Naive B cell (primary cell): ENCODE results near the gene EXOC4. TPM values are rescaled to one million over a fixed set of nuclear protein-coding genes. Genes with fewer than 3 reads are reported as not detected.

Experiments
- ATAC-seq, 2 donors: fragments of 150-1000 bp; cut with Tn5 transposase; 2 replicates each; pipeline ENCODE4 v1.10.0; 2021; ENCODE audit warnings: low read depth in 2 of 2, mild to moderate bottlenecking in 2 of 2, moderate library complexity in 2 of 2
- DNase-seq: peaks from one replicate; pipeline ENCODE4 v3.0.0; 2022
- H3K27ac Mint-ChIP-seq, 6 donors: one replicate each; pipeline ENCODE4 v1.8.0; 2020 to 2022; ENCODE audit warnings: mild to moderate bottlenecking in 6 of 6, mixed read lengths in 6 of 6, moderate library complexity in 5 of 6, inconsistent platforms in 2 of 6
- H3K27me3 Mint-ChIP-seq, 3 donors: one replicate each; pipeline ENCODE4 v1.8.0; 2021 to 2022; ENCODE audit warnings: mixed read lengths in 3 of 3, mild to moderate bottlenecking in 1 of 3
- H3K36me3 Mint-ChIP-seq, 2 donors: one replicate each; pipeline ENCODE4 v1.8.0; 2020 to 2022; ENCODE audit warnings: mixed read lengths in 2 of 2, inconsistent platforms in 1 of 2, mild to moderate bottlenecking in 1 of 2
- H3K4me1 Mint-ChIP-seq, 3 donors: one replicate each; pipeline ENCODE4 v1.8.0; 2020 to 2022; ENCODE audit warnings: mixed read lengths in 3 of 3, inconsistent platforms in 1 of 3, mild to moderate bottlenecking in 1 of 3, moderate library complexity in 1 of 3
- H3K4me3 Mint-ChIP-seq, 8 donors: one replicate each; pipeline ENCODE4 v1.8.0; 2020 to 2022; ENCODE audit warnings: mild to moderate bottlenecking in 8 of 8, mixed read lengths in 8 of 8, moderate library complexity in 8 of 8, inconsistent platforms in 2 of 8
- H3K9me3 Mint-ChIP-seq, 7 donors: one replicate each; pipeline ENCODE4 v1.8.0; 2020 to 2022; ENCODE audit warnings: mixed read lengths in 7 of 7, mild to moderate bottlenecking in 5 of 7, inconsistent platforms in 2 of 7, moderate library complexity in 1 of 7
- polyA plus RNA-seq, 6 donors: library from polyadenylated mRNA; unstranded; fragments of 300-500 nt; fragmentation: Illumina TruSeq; gene quantifications; one replicate each; pipeline ENCODE4 v1.2.3, GENCODE V29; 2021; ENCODE audit warnings: low read depth in 6 of 6

Gene EXOC4
- polyA plus RNA-seq, 6 donors from 2014 or later = 39.9 to 59.7 (median 47.2) TPM

DNA sequence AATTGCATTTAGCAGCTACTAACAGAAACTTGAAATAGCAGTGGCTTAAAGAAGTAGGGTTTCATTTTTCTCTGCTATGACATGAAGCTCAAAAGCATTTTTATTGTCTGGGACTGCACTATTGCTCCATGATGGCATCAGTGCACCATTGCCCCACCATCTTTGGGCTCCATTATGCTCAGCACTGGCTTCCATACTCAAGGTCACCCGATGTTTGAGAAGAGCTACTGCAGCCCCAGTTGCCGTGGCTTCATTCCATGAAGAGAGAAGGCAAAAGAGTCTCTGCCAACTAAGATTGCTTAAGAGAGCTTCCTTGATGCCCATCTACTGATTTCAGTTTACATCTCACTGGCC is 682.1 kb downstream of the EXOC4 start:
- no peak overlapping the region for H3K4me3 Mint-ChIP-seq
- H3K27ac Mint-ChIP-seq = no peak overlapping the region
- DNase-seq (no peak), ATAC-seq (no peak)
- no peaks in the 10 kb centered on the region for H3K9me3 Mint-ChIP-seq
- H3K27me3 Mint-ChIP-seq = no peaks in the 10 kb centered on the region
- no peaks in the 10 kb centered on the region for H3K4me1 Mint-ChIP-seq
- peaks cover 15 to 36% of the 10 kb centered on the region in 2 donors for H3K36me3 Mint-ChIP-seq

DNA sequence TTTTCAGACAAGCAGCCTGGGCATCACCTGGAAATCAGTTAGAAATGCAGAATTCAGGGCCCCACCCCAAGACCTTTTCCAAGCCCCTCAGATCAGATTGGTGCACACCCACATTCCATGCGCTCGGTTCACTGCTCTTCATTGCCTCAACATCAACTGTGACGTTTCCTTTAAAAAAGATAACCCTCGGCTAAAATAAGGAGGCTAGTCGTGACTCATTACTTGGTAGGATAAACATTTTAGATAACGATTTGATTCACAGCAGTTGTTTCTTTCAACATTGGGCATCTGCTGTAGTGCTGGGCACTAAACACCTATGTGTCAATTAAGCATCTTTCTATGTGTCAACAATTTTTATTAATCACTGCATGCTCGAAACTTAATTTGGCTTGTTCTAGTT is 683.2 kb downstream of the EXOC4 start:
- H3K4me3 Mint-ChIP-seq = no peak overlapping the region
- H3K36me3 Mint-ChIP-seq = peaks cover 15 to 44% of the 10 kb centered on the region in 2 donors
- H3K4me1 Mint-ChIP-seq = no peaks in the 10 kb centered on the region
- peak overlapping the region in 1 of 6 donors; percentile 57 for H3K27ac Mint-ChIP-seq
- ATAC-seq = no peak
- H3K9me3 Mint-ChIP-seq = no peaks in the 10 kb centered on the region
- H3K27me3 Mint-ChIP-seq = no peaks in the 10 kb centered on the region
- DNase-seq = no peak

- H3K9me3 Mint-ChIP-seq = no peaks in the 10 kb centered on the region
Measured at GRCh38 chr7:133937786-133938185, 684.9 kb downstream of the EXOC4 start.

DNA sequence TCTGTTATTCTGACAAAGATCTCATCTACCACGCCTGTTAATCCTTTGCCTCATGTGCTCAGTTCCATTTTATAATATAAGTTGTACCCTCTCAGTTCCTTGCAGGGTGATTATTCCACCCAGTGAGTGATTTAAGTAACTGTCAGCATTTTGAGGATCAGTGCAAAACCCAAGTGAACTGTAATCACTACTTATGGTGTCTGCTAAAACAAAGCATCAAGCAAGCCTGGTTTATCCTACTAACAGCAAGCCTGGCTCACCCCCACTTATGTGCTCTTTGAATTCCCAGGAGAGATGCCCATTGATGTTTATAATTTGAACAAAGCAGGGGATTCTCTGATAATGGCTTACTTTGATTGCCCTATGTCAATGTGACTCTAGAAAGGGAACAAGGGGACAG is 687.5 kb downstream of the EXOC4 start:
- DNase-seq = no peak
- Mint-ChIP-seq H3K4me1 (no peaks in the 10 kb centered on the region), H3K36me3 (peaks cover 23 to 33% of the 10 kb centered on the region in 2 donors), H3K9me3 (no peaks in the 10 kb centered on the region), H3K4me3 (no peak overlapping the region), H3K27ac (no peak overlapping the region), H3K27me3 (no peaks in the 10 kb centered on the region)
- ATAC-seq = no peak

More at GRCh38 chr7:133937786-133938185, 684.9 kb downstream of the EXOC4 start:
- H3K27me3 Mint-ChIP-seq = no peaks in the 10 kb centered on the region
- no peak overlapping the region for H3K4me3 Mint-ChIP-seq
- H3K36me3 Mint-ChIP-seq = peaks cover 23 to 51% of the 10 kb centered on the region in 2 donors
- no peak overlapping the region for H3K27ac Mint-ChIP-seq
- DNase-seq (no peak), ATAC-seq (no peak)
- H3K4me1 Mint-ChIP-seq = no peaks in the 10 kb centered on the region

GRCh38 chr7:133941496-133941895 is 688.6 kb downstream of the EXOC4 start:
- H3K27me3 Mint-ChIP-seq = no peaks in the 10 kb centered on the region
- DNase-seq (no peak), ATAC-seq (no peak)
- H3K4me1 Mint-ChIP-seq = no peaks in the 10 kb centered on the region
- H3K27ac Mint-ChIP-seq = no peak overlapping the region
- H3K9me3 Mint-ChIP-seq = no peaks in the 10 kb centered on the region
- no peak overlapping the region for H3K4me3 Mint-ChIP-seq
- H3K36me3 Mint-ChIP-seq = peaks cover 26% of the 10 kb centered on the region in 2 donors

- no peak overlapping the region for H3K4me3 Mint-ChIP-seq
- H3K27ac Mint-ChIP-seq = no peak overlapping the region
- H3K27me3 Mint-ChIP-seq = no peaks in the 10 kb centered on the region
- DNase-seq = no peak
- H3K36me3 Mint-ChIP-seq = peaks cover 18 to 39% of the 10 kb centered on the region in 2 donors
- H3K9me3 Mint-ChIP-seq = no peaks in the 10 kb centered on the region
- no peak for ATAC-seq
- no peaks in the 10 kb centered on the region for H3K4me1 Mint-ChIP-seq
Measured at GRCh38 chr7:133945497-133945896, 692.6 kb downstream of the EXOC4 start.

DNA sequence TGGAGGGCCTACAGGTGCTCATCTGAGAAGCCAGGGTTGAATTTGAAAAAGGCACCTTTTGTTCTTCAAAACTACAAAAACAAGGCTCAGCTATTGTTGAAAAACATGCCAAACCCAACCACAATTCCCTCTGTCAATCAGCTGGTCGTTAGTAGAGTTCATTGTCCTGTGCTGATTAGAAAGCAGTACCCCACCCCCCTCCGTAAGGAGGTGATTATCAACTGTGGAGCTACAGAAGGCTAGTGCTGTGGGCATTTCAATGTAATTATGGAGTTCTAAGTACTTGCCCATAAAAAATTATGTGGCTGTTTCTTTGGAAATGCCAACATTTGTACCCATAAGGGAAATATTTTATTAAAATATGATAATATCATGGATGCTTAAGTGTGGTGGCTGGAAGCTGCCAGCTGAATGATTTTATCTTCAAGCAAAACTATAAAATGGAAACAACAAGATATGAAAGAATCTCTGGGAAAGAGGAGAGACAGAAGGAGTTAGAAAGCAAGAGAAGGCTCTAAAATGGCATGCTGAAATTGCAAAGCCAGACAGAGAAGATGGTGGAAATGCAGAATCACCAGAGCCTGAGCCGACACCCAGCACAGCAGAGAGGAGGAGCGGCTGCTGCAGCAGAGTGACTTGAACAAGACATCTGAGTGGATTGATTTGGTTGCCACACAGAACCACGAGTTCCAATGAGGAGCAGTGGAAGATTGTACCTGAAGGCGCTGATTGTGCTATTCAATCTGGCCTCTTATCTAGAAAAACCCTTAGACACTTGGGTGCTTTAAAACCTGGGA is 694.8 kb downstream of the EXOC4 start:
- peaks cover 0 to 3% (median 0%) of the 10 kb centered on the region in 3 donors for H3K4me1 Mint-ChIP-seq
- H3K27me3 Mint-ChIP-seq = no peaks in the 10 kb centered on the region
- no peak overlapping the region for H3K4me3 Mint-ChIP-seq

GRCh38 chr7:133948588-133948987 is 695.7 kb downstream of the EXOC4 start:
- H3K36me3 Mint-ChIP-seq = peaks cover 23 to 45% of the 10 kb centered on the region in 2 donors

More for the DNA sequence above, 694.8 kb downstream of the EXOC4 start:
- ATAC-seq (no peak), DNase-seq (no peak)
- Mint-ChIP-seq H3K27ac (no peak overlapping the region), H3K9me3 (peaks cover 0 to 4% (median 0%) of the 10 kb centered on the region in 7 donors), H3K36me3 (peaks cover 21 to 41% of the 10 kb centered on the region in 2 donors)

DNA sequence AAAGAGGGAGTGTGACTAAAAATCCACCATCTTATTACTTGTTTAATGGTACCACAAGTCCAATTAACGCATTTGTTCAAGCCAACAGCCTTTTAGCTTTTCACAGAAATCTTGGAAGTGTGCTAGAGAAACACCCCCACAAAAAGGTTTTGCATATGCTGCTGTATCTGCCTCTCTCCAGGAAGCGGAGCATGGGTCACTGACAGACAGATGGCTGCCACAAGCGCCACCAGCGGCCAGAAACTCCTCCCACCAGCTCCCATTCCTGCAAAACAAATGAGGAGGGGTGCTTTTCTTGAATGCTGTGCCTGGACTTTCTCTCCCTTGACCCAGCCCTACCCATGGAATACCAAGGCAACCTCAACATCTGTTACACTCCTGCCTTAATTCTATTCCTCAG is 698.0 kb downstream of the EXOC4 start:
- H3K27ac Mint-ChIP-seq = no peak overlapping the region
- no peak for DNase-seq
- no peak overlapping the region for H3K4me3 Mint-ChIP-seq
- peaks cover 0 to 6% (median 0%) of the 10 kb centered on the region in 7 donors for H3K9me3 Mint-ChIP-seq
- no peaks in the 10 kb centered on the region for H3K27me3 Mint-ChIP-seq
- peaks cover 23 to 45% of the 10 kb centered on the region in 2 donors for H3K36me3 Mint-ChIP-seq
- ATAC-seq = no peak
- H3K4me1 Mint-ChIP-seq = peaks cover 0 to 3% (median 0%) of the 10 kb centered on the region in 3 donors

More at GRCh38 chr7:133948588-133948987, 695.7 kb downstream of the EXOC4 start:
- no peaks in the 10 kb centered on the region for H3K27me3 Mint-ChIP-seq
- no peak for DNase-seq
- H3K4me3 Mint-ChIP-seq = no peak overlapping the region
- H3K9me3 Mint-ChIP-seq = peaks cover 0 to 4% (median 0%) of the 10 kb centered on the region in 7 donors
- ATAC-seq = no peak
- no peak overlapping the region for H3K27ac Mint-ChIP-seq
- peaks cover 0 to 3% (median 0%) of the 10 kb centered on the region in 3 donors for H3K4me1 Mint-ChIP-seq

- H3K9me3 Mint-ChIP-seq = peaks cover 0 to 6% (median 0%) of the 10 kb centered on the region in 7 donors
- no peak for ATAC-seq
- peaks cover 0 to 3% (median 0%) of the 10 kb centered on the region in 3 donors for H3K4me1 Mint-ChIP-seq
- no peak overlapping the region for H3K4me3 Mint-ChIP-seq
- no peak overlapping the region for H3K27ac Mint-ChIP-seq
- DNase-seq = no peak
- no peaks in the 10 kb centered on the region for H3K27me3 Mint-ChIP-seq
- H3K36me3 Mint-ChIP-seq = peaks cover 13 to 28% of the 10 kb centered on the region in 2 donors
Measured at GRCh38 chr7:133955208-133955607, 702.3 kb downstream of the EXOC4 start.

DNA sequence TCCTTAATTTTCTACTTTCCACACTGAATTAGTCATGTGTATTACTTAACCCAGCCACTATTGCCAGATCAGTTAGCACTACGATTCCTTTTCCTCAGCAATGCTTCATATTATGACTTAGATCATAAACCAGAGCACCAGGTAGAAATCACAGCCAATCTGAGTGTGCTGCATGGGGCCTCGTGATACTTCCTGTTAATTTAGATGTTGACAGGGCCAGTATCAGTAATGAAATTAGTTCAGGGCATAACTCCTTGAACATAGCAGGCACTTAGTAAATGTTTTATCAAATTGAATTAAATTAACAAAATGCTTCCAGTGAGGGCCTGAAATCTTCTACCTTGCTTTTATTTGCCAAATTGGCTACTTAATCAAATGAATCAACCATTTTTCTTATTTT is 705.0 kb downstream of the EXOC4 start:
- ATAC-seq (no peak), DNase-seq (no peak)

GRCh38 chr7:133958822-133959221 is 705.9 kb downstream of the EXOC4 start:
- H3K9me3 Mint-ChIP-seq = peaks cover 0 to 8% (median 1%) of the 10 kb centered on the region in 7 donors
- peaks cover 0 to 21% of the 10 kb centered on the region in 2 donors for H3K36me3 Mint-ChIP-seq
- H3K4me3 Mint-ChIP-seq = no peak overlapping the region
- DNase-seq (no peak), ATAC-seq (no peak)
- peak overlapping the region in 1 of 6 donors; percentile 59 for H3K27ac Mint-ChIP-seq
- no peaks in the 10 kb centered on the region for H3K27me3 Mint-ChIP-seq
- H3K4me1 Mint-ChIP-seq = no peaks in the 10 kb centered on the region

More for the DNA sequence above, 705.0 kb downstream of the EXOC4 start:
- Mint-ChIP-seq H3K4me3 (no peak overlapping the region), H3K27ac (no peak overlapping the region), H3K4me1 (no peaks in the 10 kb centered on the region), H3K9me3 (peaks cover 0 to 6% (median 0%) of the 10 kb centered on the region in 7 donors), H3K36me3 (peaks cover under 1 to 15% of the 10 kb centered on the region in 2 donors), H3K27me3 (no peaks in the 10 kb centered on the region)

DNA sequence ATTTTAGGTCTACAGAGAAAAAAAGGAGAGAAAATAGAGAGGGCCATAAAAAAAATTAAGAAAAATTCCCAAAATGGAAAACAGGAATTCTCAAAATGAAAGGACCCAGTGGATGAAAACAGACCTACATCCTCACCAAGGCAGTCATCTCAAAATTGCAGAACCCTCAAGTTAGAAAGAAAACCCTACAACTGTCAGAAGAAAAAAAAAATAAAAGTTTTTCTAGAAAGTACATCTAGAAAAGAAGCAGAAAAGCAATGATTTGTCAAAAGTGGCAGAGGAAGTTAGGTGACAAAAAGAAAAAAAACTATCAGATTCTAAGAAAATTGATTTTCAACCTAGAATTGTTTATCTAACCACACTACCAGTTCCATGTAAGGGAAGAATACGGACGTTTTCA is 706.6 kb downstream of the EXOC4 start:
- peaks cover 4 to 28% of the 10 kb centered on the region in 2 donors for H3K36me3 Mint-ChIP-seq
- ATAC-seq (no peak), DNase-seq (no peak)
- peak overlapping the region in 1 of 6 donors; percentile 43 for H3K27ac Mint-ChIP-seq
- H3K4me3 Mint-ChIP-seq = no peak overlapping the region
- H3K9me3 Mint-ChIP-seq = peaks cover 2 to 15% (median 4%) of the 10 kb centered on the region in 7 donors
- H3K27me3 Mint-ChIP-seq = no peaks in the 10 kb centered on the region
- H3K4me1 Mint-ChIP-seq = no peaks in the 10 kb centered on the region

DNA sequence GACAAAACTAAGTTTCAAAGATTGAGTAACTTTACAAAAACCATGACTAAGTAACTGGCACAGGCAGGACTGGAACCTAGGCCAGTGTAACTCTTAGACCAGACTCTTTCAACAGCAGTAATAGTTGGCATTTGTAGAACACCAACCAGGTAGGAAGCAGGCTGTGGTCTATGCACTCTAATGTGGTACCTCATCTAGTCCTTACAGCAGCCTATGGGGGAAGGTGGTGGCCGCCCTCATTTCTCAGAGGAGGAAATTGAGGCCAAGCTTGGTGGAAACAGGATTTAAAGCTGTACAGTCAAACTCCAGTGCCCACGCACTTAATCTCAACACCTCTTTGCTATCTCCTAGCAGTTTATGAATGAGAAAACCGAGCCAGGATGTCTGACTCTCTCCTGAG is 708.8 kb downstream of the EXOC4 start:
- ATAC-seq = no peak

More for the DNA sequence above, 708.8 kb downstream of the EXOC4 start:
- Mint-ChIP-seq H3K4me3 (no peak overlapping the region), H3K27me3 (no peaks in the 10 kb centered on the region), H3K9me3 (peaks cover 4 to 37% (median 16%) of the 10 kb centered on the region in 7 donors), H3K27ac (no peak overlapping the region), H3K4me1 (no peaks in the 10 kb centered on the region), H3K36me3 (peaks cover 26 to 30% of the 10 kb centered on the region in 2 donors)
- DNase-seq = no peak
